HEK293 (cell line): ENCODE data around the gene LTBP1.

ENCODE experiments used
- CTCF ChIA-PET: fragments of 350-600 bp; formaldehyde crosslinking; extraction: SDS; loops from one replicate; lab custom pipeline; 2021; ENCODE audit warnings: antibody characterized with exemption; lab: Yijun Ruan, JAX
- POLR2A ChIA-PET: fragments of 300-600 bp; formaldehyde crosslinking; extraction: SDS; loops from one replicate; lab custom pipeline; 2020; ENCODE audit warnings: antibody characterized with exemption, inconsistent platforms; lab: Yijun Ruan, JAX
- H3K27ac ChIP-seq: fragments of 200-500 bp; sonication (Bioruptor generic); 2 replicates; pipeline ENCODE4 v1.5.1; 2014; ENCODE audit warnings: low read depth, low read length, control low read depth, inconsistent platforms; ENCODE audit errors: extremely low read depth
- H3K36me3 ChIP-seq, 2 experiments: fragments of 200-500 bp in 1 of 2; sonication (Bioruptor generic) in 1 of 2; 1 replicate in 1 of 2; 2 replicates in 1 of 2; pipeline ENCODE4 v1.5.1; 2014 to 2017; ENCODE audit warnings: inconsistent platforms in 2 of 2, low read length in 2 of 2; ENCODE audit not compliant: control insufficient read depth in 2 of 2, insufficient read depth in 1 of 2
- H3K4me1 ChIP-seq: fragments of 200-500 bp; sonication (Bioruptor generic); 2 replicates; pipeline ENCODE4 v1.5.1; 2014; ENCODE audit warnings: mild to moderate bottlenecking, low read length, inconsistent platforms; ENCODE audit not compliant: control insufficient read depth, insufficient read depth
- H3K4me3 ChIP-seq: 2 replicates; pipeline ENCODE4 v1.5.1; 2011; ENCODE audit warnings: low read depth, mild to moderate bottlenecking, control low read depth, low read length, moderate library complexity
- H3K9me3 ChIP-seq: fragments of 200-500 bp; sonication (Bioruptor generic); 2 replicates; pipeline ENCODE4 v1.5.1; 2014; ENCODE audit warnings: low read depth, low read length, inconsistent platforms; ENCODE audit not compliant: control insufficient read depth, insufficient read depth
- BCL11B ChIP-seq: fragments of 450-650 bp; formaldehyde crosslinking; IDR thresholded peaks from 2 replicates; pipeline ENCODE4 v1.5.1; 2016; ENCODE audit warnings: low read depth, missing biosample characterization, missing genetic modification characterization
- GLIS2 ChIP-seq: fragments of 450-650 bp; formaldehyde crosslinking; IDR thresholded peaks from 2 replicates; pipeline ENCODE4 v1.5.1; 2016; ENCODE audit warnings: missing biosample characterization, missing genetic modification characterization
- KLF1 ChIP-seq: fragments of 450-650 bp; formaldehyde crosslinking; IDR thresholded peaks from 2 replicates; pipeline ENCODE4 v1.5.1; 2016; ENCODE audit warnings: missing biosample characterization, missing genetic modification characterization
- OSR2 ChIP-seq: fragments of 450-650 bp; formaldehyde crosslinking; IDR thresholded peaks from 2 replicates; pipeline ENCODE4 v1.5.1; 2016; ENCODE audit warnings: missing biosample characterization, missing genetic modification characterization
- PRDM2 ChIP-seq: fragments of 450-650 bp; formaldehyde crosslinking; IDR thresholded peaks from 2 replicates; pipeline ENCODE4 v1.5.1; 2016; ENCODE audit warnings: missing biosample characterization, missing genetic modification characterization, borderline replicate concordance
- RBAK ChIP-seq: fragments of 450-650 bp; formaldehyde crosslinking; IDR thresholded peaks from 2 replicates; pipeline ENCODE4 v1.5.1; 2016; ENCODE audit warnings: missing biosample characterization, missing genetic modification characterization
- ZFHX2 ChIP-seq: fragments of 450-650 bp; formaldehyde crosslinking; conservative IDR thresholded peaks from 2 replicates; pipeline ENCODE4 v1.5.1; 2016; ENCODE audit warnings: missing biosample characterization, missing genetic modification characterization
- ZNF24 ChIP-seq: fragments of 450-650 bp; formaldehyde crosslinking; IDR thresholded peaks from 2 replicates; pipeline ENCODE4 v1.5.1; 2016; ENCODE audit warnings: missing biosample characterization, missing genetic modification characterization
- ZNF274 ChIP-seq, 2 experiments: fragments of 200-500 bp in 1 of 2; fragments of 450-650 bp in 1 of 2; sonication (Bioruptor generic) in 1 of 2; formaldehyde crosslinking in 1 of 2; IDR thresholded peaks; 2 replicates each; pipeline versions ENCODE4 v1.5.1 to v1.6.1; 2014 to 2016; ENCODE audit warnings: borderline replicate concordance in 1 of 2, inconsistent platforms in 1 of 2, low read length in 1 of 2, missing biosample characterization in 1 of 2, missing genetic modification characterization in 1 of 2
- ZNF280D ChIP-seq: fragments of 450-650 bp; formaldehyde crosslinking; IDR thresholded peaks from 2 replicates; pipeline ENCODE4 v1.5.1; 2016; ENCODE audit warnings: missing biosample characterization, missing genetic modification characterization
- ZNF324 ChIP-seq: fragments of 450-650 bp; formaldehyde crosslinking; IDR thresholded peaks from 2 replicates; pipeline ENCODE4 v1.5.1; 2016; ENCODE audit warnings: missing biosample characterization, missing genetic modification characterization
- ZNF423 ChIP-seq: fragments of 450-650 bp; formaldehyde crosslinking; IDR thresholded peaks from 2 replicates; pipeline ENCODE4 v1.5.1; 2016; ENCODE audit warnings: missing biosample characterization, missing genetic modification characterization
- ZNF426 ChIP-seq: fragments of 450-650 bp; formaldehyde crosslinking; IDR thresholded peaks from 2 replicates; pipeline ENCODE4 v1.5.1; 2017; ENCODE audit warnings: missing biosample characterization, missing genetic modification characterization, mild to moderate bottlenecking, inconsistent platforms, moderate library complexity
- ZNF488 ChIP-seq: fragments of 450-650 bp; formaldehyde crosslinking; IDR thresholded peaks from 2 replicates; pipeline ENCODE4 v1.5.1; 2016; ENCODE audit warnings: missing biosample characterization, missing genetic modification characterization
- ZNF530 ChIP-seq: fragments of 450-650 bp; formaldehyde crosslinking; IDR thresholded peaks from 2 replicates; pipeline ENCODE4 v1.5.1; 2016; ENCODE audit warnings: low read depth, missing biosample characterization, missing genetic modification characterization
- ZNF555 ChIP-seq: fragments of 450-650 bp; formaldehyde crosslinking; conservative IDR thresholded peaks from 2 replicates; pipeline ENCODE4 v1.5.1; 2017; ENCODE audit warnings: missing biosample characterization, mild to moderate bottlenecking, missing genetic modification characterization, inconsistent platforms
- ZNF654 ChIP-seq: fragments of 450-650 bp; formaldehyde crosslinking; IDR thresholded peaks from 2 replicates; pipeline ENCODE4 v1.5.1; 2016; ENCODE audit warnings: low read depth, missing biosample characterization, missing genetic modification characterization
- ZNF777 ChIP-seq: fragments of 450-650 bp; formaldehyde crosslinking; IDR thresholded peaks from 2 replicates; pipeline ENCODE4 v1.5.1; 2017; ENCODE audit warnings: missing biosample characterization, missing genetic modification characterization, borderline replicate concordance
- ZNF830 ChIP-seq: fragments of 450-650 bp; IDR thresholded peaks from 2 replicates; pipeline ENCODE4 v1.5.0; 2018; ENCODE audit warnings: missing biosample characterization, missing genetic modification characterization, low read depth, mild to moderate bottlenecking, moderate library complexity
- TF ChIP-seq, protein P1 (sequence below): fragments of 450-650 bp; formaldehyde crosslinking; IDR thresholded peaks from 2 replicates; pipeline ENCODE4; 2016; ENCODE audit warnings: missing biosample characterization, missing genetic modification characterization

The LTBP1 gene

DNA sequence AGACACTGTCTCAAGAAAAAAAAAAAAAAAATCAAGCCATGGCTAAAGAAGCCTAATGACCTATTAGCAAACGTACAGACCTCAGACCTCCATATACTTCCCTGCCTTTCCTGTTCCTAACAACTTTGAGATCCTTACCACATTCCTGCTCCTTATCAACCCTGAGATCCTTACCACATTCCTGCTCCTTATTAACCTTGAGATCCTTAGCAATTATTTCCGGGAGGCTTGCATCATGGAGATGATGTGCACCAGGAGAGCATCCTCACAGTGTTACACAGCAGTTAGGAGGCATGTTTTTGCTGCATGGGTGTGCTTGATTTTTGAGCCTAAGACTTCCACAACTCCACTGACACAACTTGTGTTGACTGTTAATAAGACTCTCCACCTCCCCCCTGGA lies 475.1 kb downstream of the LTBP1 start:
- H3K4me1 ChIP-seq = no peaks in the 10 kb centered on the region
- no peak overlapping the region for H3K27ac ChIP-seq
- no peaks in the 10 kb centered on the region for H3K36me3 ChIP-seq
- no peaks in the 10 kb centered on the region for H3K9me3 ChIP-seq
- TF ChIP-seq ZNF555 (tag by site-specific recombination) = no peak
- TF ChIP-seq, protein P1, sequence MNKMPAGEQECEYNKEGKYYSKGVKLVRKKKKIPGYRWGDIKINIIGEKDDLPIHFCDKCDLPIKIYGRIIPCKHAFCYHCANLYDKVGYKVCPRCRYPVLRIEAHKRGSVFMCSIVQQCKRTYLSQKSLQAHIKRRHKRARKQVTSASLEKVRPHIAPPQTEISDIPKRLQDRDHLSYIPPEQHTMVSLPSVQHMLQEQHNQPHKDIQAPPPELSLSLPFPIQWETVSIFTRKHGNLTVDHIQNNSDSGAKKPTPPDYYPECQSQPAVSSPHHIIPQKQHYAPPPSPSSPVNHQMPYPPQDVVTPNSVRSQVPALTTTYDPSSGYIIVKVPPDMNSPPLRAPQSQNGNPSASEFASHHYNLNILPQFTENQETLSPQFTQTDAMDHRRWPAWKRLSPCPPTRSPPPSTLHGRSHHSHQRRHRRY (tag by site-specific recombination) = no peak
- TF ChIP-seq, all 188 proteins: peak for 0
- no peak overlapping the region for H3K4me3 ChIP-seq
- CTCF ChIA-PET = no interaction called here
- POLR2A ChIA-PET = no interaction called here

GRCh38 chr2:33425161-33425560 lies 478.4 kb downstream of the LTBP1 start:
- ChIA-PET POLR2A (no interaction called here), CTCF (interaction anchor here (0.6 kb wide), 1 partner anchor 646 kb away, joined by 3 read pairs; no protein-coding TSS in a partner anchor)
- Histone ChIP-seq H3K36me3 (no peaks in the 10 kb centered on the region), H3K27ac (no peak overlapping the region), H3K4me1 (no peaks in the 10 kb centered on the region), H3K4me3 (no peak overlapping the region), H3K9me3 (no peaks in the 10 kb centered on the region)
- TF ChIP-seq ZNF426 (tag by site-specific recombination) (no peak), ZNF24 (no peak), KLF1 (no peak), ZFHX2 (tag by site-specific recombination) (no peak), GLIS2 (no peak), ZNF280D (no peak), BCL11B (tag by site-specific recombination) (no peak), OSR2 (tag by site-specific recombination) (no peak), PRDM2 (no peak), ZNF830 (no peak), ZNF530 (no peak), ZNF488 (no peak), ZNF654 (tag by site-specific recombination) (no peak), RBAK (tag by site-specific recombination) (no peak), ZNF324 (tag by site-specific recombination) (no peak), ZNF274 (IDR thresholded peaks at IDR 0.05; ENCODE audit: low read length) (no peak), ZNF274 (tag by site-specific recombination; IDR thresholded peaks at IDR 0.05; ENCODE audit: borderline replicate concordance) (no peak), ZNF423 (tag by site-specific recombination) (no peak), ZNF777 (tag by site-specific recombination) (no peak)
